Measurements from ENCODE around the gene AKAP12. TPM values are rescaled to one million over a fixed set of nuclear protein-coding genes. Genes with fewer than 3 reads are reported as not detected.

Gene AKAP12
- total RNA-seq, 1 donor from 2014 or later: 8.0 TPM

DNA sequence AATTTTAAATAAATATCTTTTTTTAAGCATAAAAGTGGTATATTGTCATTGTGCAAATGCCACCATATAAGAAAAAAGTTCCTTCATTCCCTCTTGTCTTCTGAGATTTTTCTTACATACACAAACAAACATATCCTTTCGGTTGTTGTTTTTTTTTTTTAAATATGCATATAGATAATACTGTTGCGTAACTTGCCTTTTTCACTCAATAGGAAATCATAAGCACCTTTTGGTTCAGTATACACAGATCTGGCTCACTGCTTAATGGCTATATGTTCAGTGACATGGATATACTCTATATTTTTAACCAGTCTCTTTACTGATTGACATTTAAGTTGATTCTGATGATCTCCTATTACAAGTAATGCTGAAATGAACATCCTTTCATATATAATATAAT is 40.1 kb downstream of the AKAP12 start:
- no peak for DNase-seq (ENCODE audit: low read depth)

GRCh38 chr6:151280859-151281258 is 41.1 kb downstream of the AKAP12 start:
- DNase-seq (ENCODE audit: low read depth): no peak

- DNase-seq (ENCODE audit: low read depth): no peak
Measured at GRCh38 chr6:151284012-151284411, 44.2 kb downstream of the AKAP12 start.

- no peak for DNase-seq (ENCODE audit: low read depth)
Measured at GRCh38 chr6:151284548-151285017, 44.8 kb downstream of the AKAP12 start.

DNA sequence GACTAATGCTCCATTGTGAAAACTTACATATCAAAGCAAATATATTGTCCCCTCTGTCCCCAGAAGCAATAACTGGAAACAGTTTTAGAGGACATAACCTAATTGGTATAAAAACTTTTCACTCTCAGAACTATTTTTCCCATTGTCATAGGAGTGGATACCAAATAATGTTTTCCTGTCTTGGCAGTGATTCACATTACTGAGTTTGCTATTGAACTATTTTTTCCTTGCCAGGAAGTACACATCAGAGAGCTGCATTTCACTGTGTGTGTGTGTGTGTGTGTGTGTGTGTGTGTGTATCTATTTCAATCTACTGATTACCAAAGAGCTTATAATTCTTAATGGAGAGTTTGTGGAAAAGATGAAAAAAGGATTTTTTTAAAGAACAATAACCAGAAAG is 45.4 kb downstream of the AKAP12 start:
- peak; percentile 41 for DNase-seq (ENCODE audit: low read depth)

- DNase-seq (ENCODE audit: low read depth): no peak
Measured at GRCh38 chr6:151286214-151286613, 46.4 kb downstream of the AKAP12 start.

- DNase-seq (ENCODE audit: low read depth): no peak
Measured at GRCh38 chr6:151288712-151289398, 49.1 kb downstream of the AKAP12 start.

- DNase-seq (ENCODE audit: low read depth): no peak
Measured at GRCh38 chr6:151289399-151290007, 49.7 kb downstream of the AKAP12 start.

DNA sequence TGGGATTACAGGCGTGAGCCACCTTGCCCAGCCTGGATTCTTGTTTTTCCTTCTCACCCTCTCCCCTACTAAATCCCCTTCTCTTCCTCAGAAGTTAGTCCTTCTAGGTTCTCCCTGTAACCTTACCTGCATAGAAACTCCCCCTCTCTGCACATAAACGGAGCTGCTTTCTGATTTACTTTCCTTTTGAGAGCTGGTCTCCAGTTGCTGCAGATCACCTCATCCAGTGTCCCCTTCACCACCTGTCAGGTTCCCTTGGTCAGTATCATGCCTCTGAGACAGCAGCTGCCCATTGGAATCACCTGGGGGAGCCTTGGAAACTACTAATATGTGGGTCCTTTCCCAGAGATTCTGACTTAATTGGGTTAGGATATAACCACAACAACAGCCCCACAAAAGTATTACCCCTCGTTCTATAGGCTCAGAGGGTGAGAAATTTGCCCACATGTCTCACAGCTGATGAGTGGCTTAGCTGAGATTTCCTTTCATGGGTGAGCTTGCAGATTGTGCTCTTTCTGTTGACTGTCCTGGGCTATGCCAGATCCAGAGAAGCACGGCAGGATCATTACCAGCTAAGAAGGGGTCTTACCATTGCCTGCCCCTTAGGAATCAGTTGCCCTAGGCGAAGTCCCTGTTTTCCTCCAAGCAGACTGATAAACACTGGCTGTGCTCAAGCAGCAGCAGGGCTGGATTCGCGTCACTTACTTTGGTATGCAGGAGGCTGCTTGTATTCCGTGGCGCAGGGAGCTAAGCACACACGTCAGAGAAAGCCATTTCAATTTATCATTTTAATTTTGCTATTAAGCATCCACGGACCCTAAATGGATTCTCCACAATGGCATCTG is 51.3 kb downstream of the AKAP12 start:
- DNase-seq (ENCODE audit: low read depth): no peak

DNA sequence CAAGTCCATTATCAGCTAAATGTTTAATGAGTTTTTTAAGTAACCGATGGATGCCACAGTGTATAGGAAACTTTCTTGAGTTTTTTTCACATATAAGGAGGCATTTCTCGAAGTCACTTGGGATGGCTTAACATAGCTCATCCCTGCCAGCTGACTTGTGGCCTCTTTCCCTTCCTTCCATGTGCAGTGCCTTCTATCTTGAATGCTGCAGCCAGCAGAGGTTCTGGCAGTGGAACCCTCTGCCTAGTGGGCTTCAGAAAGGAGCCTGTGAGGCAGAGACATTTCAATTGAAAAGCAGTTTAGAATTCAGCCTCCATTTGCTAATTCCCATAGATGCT is 51.9 kb downstream of the AKAP12 start:
- no peak for DNase-seq (ENCODE audit: low read depth)

- no peak for DNase-seq (ENCODE audit: low read depth)
Measured at GRCh38 chr6:151292974-151293687, 53.4 kb downstream of the AKAP12 start.

GRCh38 chr6:151293688-151294016 is 53.9 kb downstream of the AKAP12 start:
- no peak for DNase-seq (ENCODE audit: low read depth)

- DNase-seq (ENCODE audit: low read depth): no peak
Measured at GRCh38 chr6:151294561-151295101, 54.9 kb downstream of the AKAP12 start.

GRCh38 chr6:151297886-151298285 is 58.1 kb downstream of the AKAP12 start:
- no peak for DNase-seq (ENCODE audit: low read depth)

DNA sequence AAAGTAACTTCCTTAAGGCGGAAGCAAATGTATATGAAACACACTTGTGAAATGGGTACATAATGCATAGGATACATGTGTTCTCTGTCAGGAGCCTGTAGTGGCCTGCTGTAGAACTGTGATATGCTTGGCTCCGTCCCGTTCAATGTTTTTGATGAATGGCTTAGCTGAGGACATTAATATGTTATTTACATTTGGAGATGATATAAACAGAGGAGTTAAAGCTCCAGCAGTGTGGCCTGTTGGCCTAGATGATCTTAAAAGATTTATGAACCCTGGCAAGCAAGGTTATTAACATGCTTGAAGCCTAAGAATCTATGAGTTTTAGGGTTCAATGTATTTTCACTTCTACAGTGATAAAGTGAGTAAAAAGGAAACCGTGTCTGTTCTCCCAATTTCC is 59.2 kb downstream of the AKAP12 start:
- no peak for DNase-seq (ENCODE audit: low read depth)

DNA sequence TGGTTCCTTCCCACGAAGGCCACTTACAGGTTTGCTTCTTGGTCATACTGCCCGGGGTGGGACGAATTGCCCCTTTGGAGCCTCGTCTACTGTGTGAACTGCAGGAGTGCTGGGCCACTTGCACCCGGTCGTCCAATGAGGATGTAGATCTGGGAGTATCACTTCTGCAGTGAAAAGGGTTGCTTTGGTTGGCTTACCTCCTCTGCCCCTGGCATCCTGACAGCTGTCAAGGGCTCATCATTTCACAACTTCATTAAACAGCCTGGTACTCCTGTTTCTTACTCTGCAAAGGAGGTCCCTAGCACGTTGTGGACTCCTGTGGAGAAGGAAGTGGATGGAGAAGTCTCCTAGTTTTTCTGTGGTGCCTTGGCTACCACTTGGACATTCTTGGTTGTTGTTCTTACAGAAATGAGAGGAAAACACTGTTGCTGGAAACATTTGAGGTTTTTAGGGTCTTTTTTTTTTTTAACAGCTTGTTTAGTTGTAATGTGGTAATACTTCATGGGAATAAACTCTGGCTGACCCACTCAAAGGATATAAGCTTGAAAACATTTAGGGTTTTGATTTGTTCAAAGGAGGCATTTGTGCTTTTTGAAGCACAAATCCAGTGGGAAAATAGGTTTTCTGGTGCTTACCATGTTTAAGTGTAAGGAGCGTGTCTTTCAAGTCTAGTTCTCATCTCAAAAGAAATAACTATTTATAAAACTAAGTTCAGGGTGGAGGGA is 60.7 kb downstream of the AKAP12 start:
- DNase-seq (ENCODE audit: low read depth): no peak

GRCh38 chr6:151301547-151301946 is 61.8 kb downstream of the AKAP12 start:
- DNase-seq (ENCODE audit: low read depth): no peak

DNA sequence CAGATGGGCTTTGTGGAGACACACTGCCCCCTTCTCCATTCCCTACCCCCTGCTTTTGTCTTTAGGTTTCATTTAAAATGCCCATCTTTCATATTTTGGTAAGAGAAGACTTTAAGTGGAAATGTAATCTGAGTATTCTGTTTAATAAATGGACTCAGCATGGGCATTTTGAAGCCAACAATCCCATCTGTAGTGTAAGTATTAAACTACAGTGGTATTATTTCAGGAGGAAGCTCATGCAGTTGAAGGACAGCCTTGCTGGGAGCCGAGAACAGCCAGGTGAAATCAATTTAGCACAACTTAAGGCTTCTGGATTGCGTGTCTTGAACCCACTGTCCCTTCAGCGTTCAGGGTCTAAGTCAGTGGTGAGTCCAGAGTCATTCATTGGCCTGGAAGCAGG is 63.5 kb downstream of the AKAP12 start:
- DNase-seq (ENCODE audit: low read depth): no peak

DNA sequence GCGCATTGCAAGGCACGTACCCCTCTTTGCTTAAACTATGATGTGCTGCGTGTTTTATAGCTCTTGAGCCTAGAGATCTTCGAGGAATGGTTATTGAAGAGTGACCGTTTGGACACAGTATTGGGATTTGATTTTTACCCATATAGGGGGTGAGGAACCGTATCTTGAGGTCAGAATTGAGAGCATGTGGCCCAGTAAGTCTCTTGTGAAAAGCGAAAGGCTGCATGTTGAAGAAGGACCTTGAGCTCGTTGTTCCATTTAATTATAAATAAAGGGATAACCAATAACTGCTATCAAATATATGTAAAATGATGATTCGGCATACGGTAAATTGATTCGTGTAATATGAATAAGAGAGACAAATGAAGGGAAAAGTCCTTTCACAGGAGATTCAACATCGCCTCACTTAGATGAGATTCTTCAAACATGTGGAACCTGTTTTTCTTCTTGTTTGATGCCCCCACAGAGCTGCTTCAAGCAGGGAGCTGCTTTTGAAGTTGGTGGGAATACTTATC is 66.6 kb downstream of the AKAP12 start:
- no peak for DNase-seq (ENCODE audit: low read depth)

GRCh38 chr6:151307501-151307900 is 67.7 kb downstream of the AKAP12 start:
- DNase-seq (ENCODE audit: low read depth): no peak

- DNase-seq (ENCODE audit: low read depth): no peak
Measured at GRCh38 chr6:151309619-151310018, 69.9 kb downstream of the AKAP12 start.
